A549 (cell line): ENCODE data around the gene RIPK4. TPM values are rescaled to one million over a fixed set of nuclear protein-coding genes. Genes with fewer than 3 reads are reported as not detected.

Source experiments
- ATAC-seq, 2 experiments: fragments of 200-7000 bp in 1 of 2; fragments of >200 bp in 1 of 2; cut with Nextera tagmentation in 1 of 2; cut with Tn5 transposase in 1 of 2; 3 replicates each; pipeline versions ENCODE4 v1.8.0 to v1.9.1; 2018 to 2020; ENCODE audit warnings: mild to moderate bottlenecking in 1 of 2, moderate library complexity in 1 of 2
- CTCF ChIA-PET: fragments of 300-600 bp; sonication (Branson Sonifier 250); formaldehyde crosslinking; extraction: SDS; loops from one replicate; lab custom pipeline; 2021; ENCODE audit warnings: antibody characterized with exemption, inconsistent platforms; lab: Yijun Ruan, JAX
- POLR2A ChIA-PET: fragments of 350-600 bp; formaldehyde crosslinking; extraction: SDS; loops from one replicate; lab custom pipeline; 2021; ENCODE audit warnings: antibody characterized with exemption, inconsistent platforms; lab: Yijun Ruan, JAX
- DNase-seq, 2 experiments: peaks; one replicate each; pipeline versions ENCODE4 v3.0.0 to v3.0.0-alpha.2; 2011 to 2016; ENCODE audit warnings: low read depth in 1 of 2, low spot score in 1 of 2
- FAIRE-seq: peaks from 2 replicates; lab custom pipeline; 2011; peaks lifted over from hg19 to GRCh38; lab: Jason Lieb, UNC
- H3K27ac ChIP-seq, 2 experiments: fragments of >200 bp; sonication (Bioruptor Twin); formaldehyde crosslinking; 3 replicates each; pipeline ENCODE4 v1.5.1; 2016 to 2017
- H3K4me1 ChIP-seq: fragments of >200 bp; sonication (Bioruptor Twin); formaldehyde crosslinking; 3 replicates; pipeline ENCODE4 v1.6.1; 2016
- H3K4me2 ChIP-seq: fragments of >200 bp; sonication (Bioruptor Twin); formaldehyde crosslinking; 3 replicates; pipeline ENCODE4 v1.6.1; 2016
- H3K4me3 ChIP-seq: fragments of >200 bp; sonication (Bioruptor Twin); formaldehyde crosslinking; 3 replicates; pipeline ENCODE4 v1.5.1; 2016
- H3K9me3 ChIP-seq: fragments of >200 bp; sonication (Bioruptor Twin); formaldehyde crosslinking; 3 replicates; pipeline ENCODE4 v1.6.1; 2016
- BHLHE40 ChIP-seq: IDR thresholded peaks from 2 replicates; pipeline ENCODE4 v1.6.1; 2012; ENCODE audit warnings: low read depth, low read length, inconsistent platforms
- CHD4 ChIP-seq: fragments of 200-600 bp; sonication (generic); IDR thresholded peaks from 2 replicates; pipeline ENCODE4 v1.6.1; 2016; ENCODE audit warnings: antibody characterized with exemption, mild to moderate bottlenecking, borderline replicate concordance
- EHF ChIP-seq: fragments of 250-450 bp; sonication (Bioruptor Pico); IDR thresholded peaks from 2 replicates; pipeline ENCODE4 v1.5.0; 2020; ENCODE audit warnings: mild to moderate bottlenecking
- EP300 ChIP-seq, 2 experiments: fragments of >200 bp; sonication (Bioruptor Twin); formaldehyde crosslinking; IDR thresholded peaks; 2 replicates in 1 of 2; 3 replicates in 1 of 2; pipeline ENCODE4 v1.6.1; 2016 to 2017
- FOSB ChIP-seq: fragments of 250-450 bp; sonication (Bioruptor Pico); IDR thresholded peaks from 2 replicates; pipeline ENCODE4 v1.5.0; 2020; ENCODE audit warnings: mild to moderate bottlenecking, moderate library complexity
- FOSL2 ChIP-seq, 2 experiments: fragments of 450-650 bp in 1 of 2; fragments of >200 bp in 1 of 2; sonication (Bioruptor Twin) in 1 of 2; formaldehyde crosslinking; IDR thresholded peaks; 2 replicates each; pipeline versions ENCODE4 v1.5.0 to v1.6.1; 2016 to 2020; ENCODE audit warnings: mild to moderate bottlenecking in 1 of 2, moderate library complexity in 1 of 2
- HDAC2 ChIP-seq: fragments of 200-600 bp; sonication (generic); IDR thresholded peaks from 2 replicates; pipeline ENCODE4 v1.6.1; 2016
- HEYL ChIP-seq: fragments of 250-450 bp; sonication (Bioruptor Pico); IDR thresholded peaks from 2 replicates; pipeline ENCODE4 v1.8.0; 2021; ENCODE audit warnings: mild to moderate bottlenecking, moderate library complexity
- HMGXB4 ChIP-seq: fragments of 250-450 bp; sonication (Bioruptor Pico); IDR thresholded peaks from 2 replicates; pipeline ENCODE4 v1.5.0; 2021; ENCODE audit warnings: mild to moderate bottlenecking, moderate library complexity, borderline replicate concordance
- HOXA7 ChIP-seq: fragments of 250-450 bp; sonication (Bioruptor Pico); IDR thresholded peaks from 2 replicates; pipeline ENCODE4 v1.5.0; 2020; ENCODE audit warnings: mild to moderate bottlenecking, moderate library complexity
- KDM5A ChIP-seq: fragments of 200-600 bp; sonication (generic); IDR thresholded peaks from 2 replicates; pipeline ENCODE4 v1.6.1; 2016; ENCODE audit warnings: antibody characterized with exemption, mild to moderate bottlenecking
- MAFK ChIP-seq: fragments of 450-650 bp; IDR thresholded peaks from 2 replicates; pipeline ENCODE4 v1.6.1; 2014; ENCODE audit not compliant: partially characterized antibody
- MYC ChIP-seq: IDR thresholded peaks from 2 replicates; pipeline ENCODE4 v1.6.1; 2012; ENCODE audit warnings: mild to moderate bottlenecking, inconsistent platforms, low read length, improper control_type of control experiment, borderline replicate concordance
- RAD21 ChIP-seq, 2 experiments: fragments of >200 bp in 1 of 2; sonication (Bioruptor Twin) in 1 of 2; formaldehyde crosslinking in 1 of 2; IDR thresholded peaks in 1 of 2; conservative IDR thresholded peaks in 1 of 2; 2 replicates in 1 of 2; 3 replicates in 1 of 2; pipeline ENCODE4 v1.6.1; 2012 to 2018; ENCODE audit warnings: inconsistent platforms in 1 of 2
- RCOR1 ChIP-seq: fragments of 150-350 bp; IDR thresholded peaks from 2 replicates; pipeline ENCODE4 v1.6.1; 2014; ENCODE audit warnings: antibody characterized with exemption, low read length, low read depth
- RFX5 ChIP-seq: fragments of 450-650 bp; IDR thresholded peaks from 2 replicates; pipeline ENCODE4 v1.7.1; 2014; ENCODE audit warnings: antibody characterized with exemption, mild to moderate bottlenecking, moderate library complexity
- SMC3 ChIP-seq: fragments of >200 bp; sonication (Bioruptor Twin); formaldehyde crosslinking; IDR thresholded peaks from 3 replicates; pipeline ENCODE4 v1.6.1; 2018; ENCODE audit warnings: inconsistent platforms
- TFCP2L1 ChIP-seq: fragments of 250-450 bp; sonication (Bioruptor Pico); IDR thresholded peaks from 2 replicates; pipeline ENCODE4 v1.5.0; 2021; ENCODE audit warnings: mild to moderate bottlenecking
- ZC3H11A ChIP-seq: fragments of 450-650 bp; IDR thresholded peaks from 2 replicates; pipeline ENCODE4 v1.6.1; 2014; ENCODE audit warnings: antibody characterized with exemption, mild to moderate bottlenecking
- WGBS: methylation state at CpG from one replicate; pipeline ENCODE4 v1.1.6; 2017; ENCODE audit errors: missing lambda C conversion rate; 5-methylcytosine and 5-hydroxymethylcytosine counted together
- polyA plus RNA-seq, 4 experiments: library from polyadenylated mRNA; depleted of rRNA in 3 of 4; stranded (reverse); fragments of >200 nt; fragmentation: RNase III in 1 of 4; extraction: RNeasy Plus Mini Kit Qiagen cat#74134 plus additional on column Dnase treatment in 1 of 4; gene quantifications; 2 replicates in 3 of 4; 3 replicates in 1 of 4; pipeline ENCODE4 v1.2.3, GENCODE V29; 2011 to 2017
- TF ChIP-seq, protein P1 (sequence below): fragments of 150-350 bp; IDR thresholded peaks from 2 replicates; pipeline ENCODE4 v1.6.1; 2014; ENCODE audit warnings: low read depth, mild to moderate bottlenecking, low read length

RIPK4 gene
- polyA plus RNA-seq, 2 of the 4 experiments (the other 2 are of a cell fraction) = 3.0 to 5.7 TPM

- no peak for TF ChIP-seq HEYL
Measured at GRCh38 chr21:41755934-41756773, 10.7 kb downstream of the RIPK4 start (continued).

GRCh38 chr21:41755258-41755933 is 11.5 kb downstream of the RIPK4 start:
- FAIRE-seq = no peak
- H3K4me3 ChIP-seq = no peak overlapping the region
- TF ChIP-seq RAD21 (conservative IDR thresholded peaks at IDR 0.05 in 1 of 2, IDR thresholded peaks at IDR 0.05 in 1 of 2) (no peak), ZC3H11A (no peak), HMGXB4 (CRISPR knock-in tag) (no peak), MAFK (no peak)
- ChIA-PET POLR2A (no interaction called here), CTCF (interaction anchor here (0.8 to 4.2 kb wide), 3 partner anchors 23 to 143 kb away, joined by 3 to 19 read pairs (median 5); no protein-coding TSS in a partner anchor)
- 89% methylated on average over 19 of the region's 23 CpGs for WGBS
- DNase-seq = no peak
- no peaks in the 10 kb centered on the region for H3K9me3 ChIP-seq
- no peak for ATAC-seq
- H3K4me1 ChIP-seq = peaks cover 48% of the 10 kb centered on the region
- H3K4me2 ChIP-seq = no peak overlapping the region
- 0 out of 6 replicates have a peak overlapping the region, but pooled peaks of 1 of the 2 experiments have one; percentile 24 for H3K27ac ChIP-seq

- Histone ChIP-seq H3K9me3 (no peaks in the 10 kb centered on the region), H3K4me1 (peaks cover 45% of the 10 kb centered on the region), H3K4me3 (no peak overlapping the region), H3K4me2 (no peak overlapping the region), H3K27ac (peak overlapping the region in 1 of 2 experiments; percentile 5; a peak in 1 of 6 replicates)
- ChIA-PET CTCF (interaction anchor here (0.8 to 4.2 kb wide), 3 partner anchors 14 to 142 kb away, joined by 3 to 19 read pairs (median 3); no protein-coding TSS in a partner anchor), POLR2A (no interaction called here)
- FAIRE-seq (no peak), DNase-seq (no peak), ATAC-seq (no peak; a peak in 1 of 6 replicates)
- no peak for TF ChIP-seq HDAC2
- no peak for TF ChIP-seq TFCP2L1 (CRISPR knock-in tag)
- no peak for TF ChIP-seq RCOR1
- TF ChIP-seq EHF (CRISPR knock-in tag) = no peak
- TF ChIP-seq FOSB (CRISPR knock-in tag) = no peak
- TF ChIP-seq EP300 (IDR thresholded peaks at IDR 0.05) = no peak
- TF ChIP-seq ZC3H11A = no peak
- no peak for TF ChIP-seq MYC
- TF ChIP-seq RFX5 = no peak
- TF ChIP-seq HEYL = no peak
- TF ChIP-seq HOXA7 (CRISPR knock-in tag) = no peak
- no peak for TF ChIP-seq BHLHE40
- no peak for TF ChIP-seq KDM5A
- TF ChIP-seq SMC3 = no peak
- no peak for TF ChIP-seq FOSL2 (IDR thresholded peaks at IDR 0.05)
- TF ChIP-seq FOSL2 (CRISPR knock-in tag; IDR thresholded peaks at IDR 0.05) = no peak
- TF ChIP-seq CHD4 = no peak
- TF ChIP-seq, protein P1, sequence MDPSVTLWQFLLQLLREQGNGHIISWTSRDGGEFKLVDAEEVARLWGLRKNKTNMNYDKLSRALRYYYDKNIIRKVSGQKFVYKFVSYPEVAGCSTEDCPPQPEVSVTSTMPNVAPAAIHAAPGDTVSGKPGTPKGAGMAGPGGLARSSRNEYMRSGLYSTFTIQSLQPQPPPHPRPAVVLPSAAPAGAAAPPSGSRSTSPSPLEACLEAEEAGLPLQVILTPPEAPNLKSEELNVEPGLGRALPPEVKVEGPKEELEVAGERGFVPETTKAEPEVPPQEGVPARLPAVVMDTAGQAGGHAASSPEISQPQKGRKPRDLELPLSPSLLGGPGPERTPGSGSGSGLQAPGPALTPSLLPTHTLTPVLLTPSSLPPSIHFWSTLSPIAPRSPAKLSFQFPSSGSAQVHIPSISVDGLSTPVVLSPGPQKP = no peak
- 94% methylated on average over 6 of the region's 10 CpGs for WGBS
Measured at GRCh38 chr21:41754479-41754891, 12.4 kb downstream of the RIPK4 start.
